Uterus (tissue), 2 donors: ENCODE measurements around the gene CDC42BPG.

Experiments used
- POLR2A ChIP-seq, 2 donors: fragments of 450-650 bp; IDR thresholded peaks; one replicate each; pipeline ENCODE4 v1.6.1; 2016; ENCODE audit warnings: antibody characterized with exemption in 2 of 2, mild to moderate bottlenecking in 1 of 2, moderate library complexity in 1 of 2
- TF ChIP-seq, protein P1 (sequence below), 4 experiments: fragments of 200-600 bp in 2 of 4; fragments of 450-650 bp in 2 of 4; sonication (generic) in 2 of 4; IDR thresholded peaks; one replicate each; pipeline ENCODE4 v1.5.1; 2016 to 2019; ENCODE audit warnings: antibody characterized with exemption in 4 of 4, mild to moderate bottlenecking in 2 of 4, moderate library complexity in 1 of 4

DNA sequence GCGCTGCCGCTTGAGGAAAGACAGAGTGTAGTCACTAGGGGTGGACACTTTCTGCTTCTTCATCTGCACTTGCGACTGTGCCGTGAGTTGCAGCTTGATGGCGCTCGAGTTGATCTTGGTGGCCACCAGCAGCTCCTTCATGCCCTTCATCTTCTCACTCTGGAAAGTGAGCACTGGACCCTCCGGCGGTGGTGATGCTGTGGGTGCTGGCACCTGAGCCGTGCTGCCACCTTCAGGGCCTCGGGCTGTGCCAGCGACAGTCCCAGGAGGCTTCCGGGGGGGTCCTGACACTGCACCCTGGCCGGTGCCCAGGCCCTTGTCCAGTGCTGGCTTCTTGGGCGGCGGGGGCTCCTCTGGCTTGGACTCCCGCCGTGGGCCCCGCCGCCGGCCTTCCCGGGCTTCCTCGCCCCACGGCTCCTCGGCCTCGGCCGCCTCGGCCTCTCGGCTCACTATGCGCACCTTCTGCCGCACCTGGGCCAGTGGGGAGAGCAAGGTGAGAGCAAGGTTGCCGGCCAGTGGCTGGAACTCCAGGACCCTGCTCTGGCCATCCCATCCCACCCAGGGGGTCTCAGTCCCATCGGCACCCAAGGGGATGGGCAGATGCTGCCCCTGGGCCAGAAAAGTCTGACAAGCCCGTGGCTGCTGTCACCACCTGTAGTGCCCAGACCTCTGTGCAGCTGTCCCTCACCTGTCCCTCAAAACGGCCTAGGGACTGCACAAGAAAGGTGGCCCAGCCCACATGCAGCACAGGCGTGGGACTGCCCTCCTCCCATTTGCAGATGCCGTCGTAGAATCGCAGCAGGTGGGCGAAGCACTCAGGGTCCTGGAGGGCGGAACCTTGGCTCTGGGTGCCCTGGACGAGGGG lies 39.9 kb downstream of the CDC42BPG start:
- TF ChIP-seq, protein P1, sequence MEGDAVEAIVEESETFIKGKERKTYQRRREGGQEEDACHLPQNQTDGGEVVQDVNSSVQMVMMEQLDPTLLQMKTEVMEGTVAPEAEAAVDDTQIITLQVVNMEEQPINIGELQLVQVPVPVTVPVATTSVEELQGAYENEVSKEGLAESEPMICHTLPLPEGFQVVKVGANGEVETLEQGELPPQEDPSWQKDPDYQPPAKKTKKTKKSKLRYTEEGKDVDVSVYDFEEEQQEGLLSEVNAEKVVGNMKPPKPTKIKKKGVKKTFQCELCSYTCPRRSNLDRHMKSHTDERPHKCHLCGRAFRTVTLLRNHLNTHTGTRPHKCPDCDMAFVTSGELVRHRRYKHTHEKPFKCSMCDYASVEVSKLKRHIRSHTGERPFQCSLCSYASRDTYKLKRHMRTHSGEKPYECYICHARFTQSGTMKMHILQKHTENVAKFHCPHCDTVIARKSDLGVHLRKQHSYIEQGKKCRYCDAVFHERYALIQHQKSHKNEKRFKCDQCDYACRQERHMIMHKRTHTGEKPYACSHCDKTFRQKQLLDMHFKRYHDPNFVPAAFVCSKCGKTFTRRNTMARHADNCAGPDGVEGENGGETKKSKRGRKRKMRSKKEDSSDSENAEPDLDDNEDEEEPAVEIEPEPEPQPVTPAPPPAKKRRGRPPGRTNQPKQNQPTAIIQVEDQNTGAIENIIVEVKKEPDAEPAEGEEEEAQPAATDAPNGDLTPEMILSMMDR (IDR thresholded peaks at IDR 0.05), result no peak
- TF ChIP-seq POLR2A (IDR thresholded peaks at IDR 0.05), result no peak
